Osteocyte (in vitro differentiated cells): Measurements from ENCODE around the gene PRKCE. TPM values are rescaled to one million over a fixed set of nuclear protein-coding genes. Genes with fewer than 3 reads are reported as not detected.

Experiments used
- DNase-seq: peaks from one replicate; pipeline ENCODE4 v3.0.0; 2021; ENCODE audit warnings: mixed read lengths; ENCODE audit not compliant: unreplicated experiment; ENCODE audit errors: extremely low spot score
- H3K27ac Mint-ChIP-seq: one replicate; pipeline ENCODE4 v1.8.0; 2021; ENCODE audit warnings: mild to moderate bottlenecking, mixed read lengths; ENCODE audit not compliant: unreplicated experiment
- H3K27me3 Mint-ChIP-seq: one replicate; pipeline ENCODE4 v1.8.0; 2021; ENCODE audit warnings: mixed read lengths; ENCODE audit not compliant: unreplicated experiment
- H3K36me3 Mint-ChIP-seq: one replicate; pipeline ENCODE4 v1.8.0; 2021; ENCODE audit warnings: mixed read lengths; ENCODE audit not compliant: unreplicated experiment
- H3K4me1 Mint-ChIP-seq: one replicate; pipeline ENCODE4 v1.8.0; 2021; ENCODE audit warnings: mixed read lengths; ENCODE audit not compliant: unreplicated experiment
- H3K4me3 Mint-ChIP-seq: one replicate; pipeline ENCODE4 v1.8.0; 2021; ENCODE audit warnings: mild to moderate bottlenecking, moderate library complexity, mixed read lengths; ENCODE audit not compliant: unreplicated experiment
- H3K9me3 Mint-ChIP-seq: one replicate; pipeline ENCODE4 v1.8.0; 2021; ENCODE audit warnings: mixed read lengths; ENCODE audit not compliant: unreplicated experiment
- CTCF ChIP-seq: fragments of 200-600 bp; sonication (generic); IDR thresholded peaks from 2 replicates; pipeline ENCODE4 v1.5.0; 2021; ENCODE audit warnings: antibody characterized with exemption, mild to moderate bottlenecking, moderate library complexity
- total RNA-seq: library from RNA; stranded (reverse); gene quantifications from 2 replicates; pipeline ENCODE4 v1.2.1, GENCODE V29; 2021

The PRKCE gene
- total RNA-seq, 1 donor from 2014 or later, result 13.8 TPM

GRCh38 chr2:45652090-45653031, 886 bp downstream of the PRKCE start:
- Mint-ChIP-seq H3K27me3 (no peaks in the 10 kb centered on the region), H3K27ac (peak overlapping the region; percentile 86), H3K4me3 (peak overlapping the region; percentile 83), H3K4me1 (peaks cover 31% of the 10 kb centered on the region), H3K9me3 (no peaks in the 10 kb centered on the region), H3K36me3 (no peaks in the 10 kb centered on the region)
- no peak for DNase-seq
- no peak for TF ChIP-seq CTCF

GRCh38 chr2:45653122-45653913, 1.8 kb downstream of the PRKCE start:
- H3K4me1 Mint-ChIP-seq, result peaks cover 31% of the 10 kb centered on the region
- peak overlapping the region; percentile 83 for H3K4me3 Mint-ChIP-seq
- no peaks in the 10 kb centered on the region for H3K9me3 Mint-ChIP-seq
- no peak for TF ChIP-seq CTCF
- no peaks in the 10 kb centered on the region for H3K36me3 Mint-ChIP-seq
- H3K27ac Mint-ChIP-seq, result peak overlapping the region; percentile 86
- DNase-seq, result no peak
- no peaks in the 10 kb centered on the region for H3K27me3 Mint-ChIP-seq

- Mint-ChIP-seq H3K27ac (no peak overlapping the region), H3K4me3 (no peak overlapping the region), H3K27me3 (no peaks in the 10 kb centered on the region), H3K36me3 (no peaks in the 10 kb centered on the region), H3K9me3 (no peaks in the 10 kb centered on the region), H3K4me1 (peaks cover 29% of the 10 kb centered on the region)
- peak; percentile 68 for DNase-seq
- no peak for TF ChIP-seq CTCF
Observed at GRCh38 chr2:45654250-45654649, 2.8 kb downstream of the PRKCE start.

GRCh38 chr2:45661828-45662227, 10.4 kb downstream of the PRKCE start:
- no peaks in the 10 kb centered on the region for H3K9me3 Mint-ChIP-seq
- no peaks in the 10 kb centered on the region for H3K4me1 Mint-ChIP-seq
- H3K36me3 Mint-ChIP-seq, result no peaks in the 10 kb centered on the region
- TF ChIP-seq CTCF, result no peak
- no peak overlapping the region for H3K4me3 Mint-ChIP-seq
- DNase-seq, result no peak
- H3K27me3 Mint-ChIP-seq, result no peaks in the 10 kb centered on the region
- no peak overlapping the region for H3K27ac Mint-ChIP-seq
